GM12864 (cell line): ENCODE data around the gene KRTAP29-1.
"Not testable (repeated sequence)": the region's sequence is repeated elsewhere in the genome, so short reads cannot be mapped to it uniquely, and the experiment has no call there.

Experiments used
- DNase-seq: peaks from one replicate; pipeline ENCODE4 v3.0.0-alpha.2; 2011; ENCODE audit warnings: low read depth
- H3K4me3 ChIP-seq: 2 replicates; pipeline ENCODE4 v1.5.1; 2011; ENCODE audit warnings: mild to moderate bottlenecking, low read depth, low read length, control low read depth
- CTCF ChIP-seq: IDR thresholded peaks from 2 replicates; pipeline ENCODE4 v1.5.1; 2011; ENCODE audit warnings: low read depth, mild to moderate bottlenecking, moderate library complexity, low read length, control low read depth, inconsistent platforms; ENCODE audit errors: missing control alignments

The KRTAP29-1 gene

GRCh38 chr17:41256291-41256685, 46.4 kb downstream of the KRTAP29-1 start:
- no peak for DNase-seq
- TF ChIP-seq CTCF = no peak
- no peak overlapping the region for H3K4me3 ChIP-seq

DNA sequence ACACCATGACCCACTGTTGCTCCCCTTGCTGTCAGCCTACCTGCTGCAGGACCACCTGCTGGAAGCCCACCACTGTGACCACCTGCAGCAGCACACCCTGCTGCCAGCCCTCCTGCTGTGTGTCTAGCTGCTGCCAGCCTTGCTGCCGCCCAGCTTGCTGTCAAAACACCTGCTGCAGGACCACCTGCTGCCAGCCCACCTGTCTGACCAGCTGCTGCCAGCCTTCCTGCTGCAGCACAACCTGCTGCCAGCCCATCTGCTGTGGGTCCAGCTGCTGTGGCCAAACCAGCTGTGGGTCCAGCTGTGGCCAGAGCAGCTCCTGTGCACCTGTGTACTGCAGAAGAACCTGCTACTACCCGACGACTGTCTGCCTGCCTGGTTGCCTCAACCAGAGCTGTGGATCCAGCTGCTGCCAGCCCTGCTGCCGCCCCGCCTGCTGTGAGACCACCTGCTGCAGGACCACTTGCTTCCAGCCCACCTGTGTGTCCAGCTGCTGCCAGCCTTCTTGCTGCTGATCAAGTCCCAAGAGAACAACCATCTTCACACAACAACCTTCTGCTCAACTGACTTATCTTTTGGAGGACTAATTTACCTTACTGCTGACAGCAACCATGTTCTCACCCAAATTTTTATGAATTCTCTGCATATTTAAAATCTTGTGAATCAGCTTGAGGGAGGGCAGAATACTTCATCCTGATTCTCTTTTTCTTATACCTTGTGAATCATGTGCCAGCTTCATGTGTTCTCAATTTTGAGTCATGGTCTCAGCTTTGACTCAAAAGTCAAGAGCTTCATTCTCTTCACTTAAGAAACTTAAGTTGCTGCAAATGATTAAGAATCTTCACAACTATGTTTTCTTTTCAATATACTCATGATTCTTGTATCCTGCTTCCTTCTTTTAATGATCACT, 47.0 kb downstream of the KRTAP29-1 start, which contains the start of gene KRTAP9-9:
Gene KRTAP9-9, plus strand, starts transcription at position 4 of the 910 bp plus-strand sequence.
- DNase-seq, H3K4me3 ChIP-seq: not testable (repeated sequence)

- H3K4me3 ChIP-seq = no peak overlapping the region
- no peak for TF ChIP-seq CTCF
- no peak for DNase-seq
Observed at GRCh38 chr17:41254861-41255260, 47.8 kb downstream of the KRTAP29-1 start.
